Stomach (tissue), 4 donors: ENCODE measurements around the gene ANKRD65.
"Not testable (repeated sequence)": the region's sequence is repeated elsewhere in the genome, so short reads cannot be mapped to it uniquely, and the experiment has no call there.

Experiments
- CTCF ChIP-seq, 7 experiments: fragments of 450-650 bp in 4 of 7; fragments of 200-600 bp in 3 of 7; sonication (generic) in 3 of 7; IDR thresholded peaks; one replicate each; pipeline ENCODE4 v1.5.1; 2016 to 2019; ENCODE audit warnings: antibody characterized with exemption in 7 of 7, control low read depth in 2 of 7, mild to moderate bottlenecking in 1 of 7
- POLR2A ChIP-seq, 4 donors: fragments of 450-650 bp; IDR thresholded peaks; one replicate each; pipeline ENCODE4 v1.6.1; 2016; ENCODE audit warnings: antibody characterized with exemption in 4 of 4, control low read depth in 2 of 4, mild to moderate bottlenecking in 1 of 4, moderate library complexity in 1 of 4
- POLR2AphosphoS5 ChIP-seq, 3 donors: sonication (generic); formaldehyde crosslinking; IDR thresholded peaks; one replicate each; pipeline ENCODE4 v1.6.1; 2016; ENCODE audit warnings: antibody characterized with exemption in 3 of 3

- TF ChIP-seq CTCF, POLR2AphosphoS5, POLR2A (IDR thresholded peaks at IDR 0.05): not testable (repeated sequence)
Measured at GRCh38 chr1:1446631-1447030, 25.6 kb upstream of the ANKRD65 start.
